KMS-11 (cell line): ENCODE data around the gene GJA1.

ENCODE experiments used
- H2AFZ ChIP-seq: fragments of 200-600 bp; sonication (generic); 2 replicates; pipeline ENCODE4 v1.6.1; 2016; ENCODE audit warnings: antibody characterized with exemption, mixed run types, low read depth
- H3K27ac ChIP-seq: fragments of 200-600 bp; sonication (generic); 2 replicates; pipeline ENCODE4 v1.6.1; 2016; ENCODE audit warnings: mild to moderate bottlenecking, mixed run types
- H3K27me3 ChIP-seq: fragments of 200-600 bp; sonication (generic); 2 replicates; pipeline ENCODE4 v1.6.1; 2017; ENCODE audit warnings: mild to moderate bottlenecking, low read depth, mixed run types, moderate library complexity; ENCODE audit not compliant: insufficient read depth
- H3K36me3 ChIP-seq: fragments of 200-600 bp; sonication (generic); 2 replicates; pipeline ENCODE4 v1.6.1; 2017; ENCODE audit warnings: mild to moderate bottlenecking, mixed run types; ENCODE audit not compliant: insufficient read depth
- H3K4me1 ChIP-seq: fragments of 200-600 bp; sonication (generic); 2 replicates; pipeline ENCODE4 v1.6.1; 2016; ENCODE audit warnings: mild to moderate bottlenecking, low read depth, mixed run types; ENCODE audit not compliant: poor library complexity, severe bottlenecking
- H3K4me2 ChIP-seq: fragments of 200-600 bp; sonication (generic); 2 replicates; pipeline ENCODE4 v1.7.0; 2016; ENCODE audit warnings: mild to moderate bottlenecking, mixed run types
- H3K4me3 ChIP-seq: fragments of 200-600 bp; sonication (generic); IDR thresholded peaks from 2 replicates; pipeline ENCODE4 v1.6.1; 2017; ENCODE audit warnings: low read depth, low read length, mixed read lengths; ENCODE audit not compliant: insufficient read depth
- H3K79me2 ChIP-seq: fragments of 200-600 bp; sonication (generic); 2 replicates; pipeline ENCODE4 v1.6.1; 2016; ENCODE audit warnings: low read depth, mixed run types; ENCODE audit not compliant: insufficient read depth
- H3K9ac ChIP-seq: fragments of 200-600 bp; sonication (generic); 2 replicates; pipeline ENCODE4 v1.6.1; 2016; ENCODE audit warnings: mild to moderate bottlenecking, mixed run types
- H4K20me1 ChIP-seq: fragments of 200-600 bp; sonication (generic); 2 replicates; pipeline ENCODE4 v1.6.1; 2016; ENCODE audit warnings: mild to moderate bottlenecking, mixed run types; ENCODE audit not compliant: insufficient read depth
- TF ChIP-seq, protein P1 (sequence below): fragments of 200-600 bp; sonication (generic); conservative IDR thresholded peaks from 2 replicates; pipeline ENCODE4 v1.6.1; 2017; ENCODE audit warnings: low read depth, mild to moderate bottlenecking, antibody characterized with exemption, low read length, moderate library complexity, mixed read lengths

GJA1 gene

DNA sequence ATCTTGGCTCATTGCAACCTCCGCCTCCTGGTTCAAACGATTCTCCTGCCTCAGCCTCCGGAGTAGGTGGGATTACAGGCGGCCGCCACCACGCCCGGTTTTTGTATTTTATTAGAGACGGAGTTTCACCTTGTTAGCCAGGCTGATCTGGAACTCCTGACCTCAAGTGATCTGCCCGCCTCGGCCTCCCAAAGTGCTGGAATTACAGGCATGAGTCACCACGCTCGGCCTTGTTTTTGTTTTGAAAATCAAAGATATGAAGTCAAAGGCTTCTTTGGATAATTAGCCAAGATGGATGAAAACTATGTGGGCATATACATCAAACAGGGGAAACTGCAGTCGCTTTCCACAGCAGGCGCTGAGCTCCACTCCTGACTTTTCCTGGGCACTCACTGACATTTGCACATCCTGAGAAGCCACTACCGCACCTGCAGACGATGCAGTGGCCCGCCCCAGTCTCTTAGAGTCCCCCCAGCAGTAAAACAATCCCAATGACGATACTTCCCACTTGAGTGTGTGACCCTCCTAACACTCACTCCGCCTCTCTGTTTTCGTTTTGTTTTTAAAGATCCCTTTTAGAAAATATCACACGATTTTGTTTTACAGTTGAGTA, 44.1 kb downstream of the GJA1 start:
- H3K27ac ChIP-seq: no peak overlapping the region
- H2AFZ ChIP-seq: no peak overlapping the region
- H3K4me2 ChIP-seq: no peak overlapping the region

DNA sequence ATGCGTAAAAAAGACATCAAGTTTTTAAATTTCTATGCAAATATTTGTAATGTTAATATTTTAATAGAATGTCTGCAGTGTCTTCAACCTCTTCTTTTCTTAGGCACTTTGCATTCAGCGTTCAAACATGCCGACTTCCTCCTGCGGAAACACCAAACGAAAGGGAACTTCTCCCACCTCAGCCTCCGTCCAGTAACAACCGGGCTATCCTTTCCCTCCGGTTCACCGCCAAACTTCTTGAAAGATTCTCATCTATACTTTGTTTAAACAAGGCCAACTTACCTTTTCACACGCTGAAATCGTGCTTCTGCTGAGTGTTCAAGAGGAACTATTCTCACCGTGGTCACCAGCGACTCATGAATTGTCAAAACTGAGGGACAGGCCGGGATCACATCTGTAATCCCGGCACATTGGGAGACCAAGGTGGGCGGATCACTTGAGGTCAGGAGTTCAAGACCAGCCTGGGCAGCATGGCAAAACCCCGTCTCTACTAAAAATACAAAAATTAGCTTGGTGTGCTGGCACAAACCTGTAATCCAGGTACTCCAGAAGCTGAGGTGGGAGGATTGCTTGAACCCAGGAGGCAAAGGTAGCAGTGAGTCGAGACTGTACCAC, 44.8 kb downstream of the GJA1 start:
- Histone ChIP-seq H3K4me3 (no peak overlapping the region), H3K27ac (no peak overlapping the region), H3K36me3 (no peaks in the 10 kb centered on the region), H3K27me3 (no peaks in the 10 kb centered on the region), H2AFZ (no peak overlapping the region), H3K4me1 (no peaks in the 10 kb centered on the region), H3K79me2 (no peaks in the 10 kb centered on the region), H4K20me1 (no peaks in the 10 kb centered on the region), H3K4me2 (no peak overlapping the region), H3K9ac (no peak overlapping the region)
- TF ChIP-seq, protein P1, sequence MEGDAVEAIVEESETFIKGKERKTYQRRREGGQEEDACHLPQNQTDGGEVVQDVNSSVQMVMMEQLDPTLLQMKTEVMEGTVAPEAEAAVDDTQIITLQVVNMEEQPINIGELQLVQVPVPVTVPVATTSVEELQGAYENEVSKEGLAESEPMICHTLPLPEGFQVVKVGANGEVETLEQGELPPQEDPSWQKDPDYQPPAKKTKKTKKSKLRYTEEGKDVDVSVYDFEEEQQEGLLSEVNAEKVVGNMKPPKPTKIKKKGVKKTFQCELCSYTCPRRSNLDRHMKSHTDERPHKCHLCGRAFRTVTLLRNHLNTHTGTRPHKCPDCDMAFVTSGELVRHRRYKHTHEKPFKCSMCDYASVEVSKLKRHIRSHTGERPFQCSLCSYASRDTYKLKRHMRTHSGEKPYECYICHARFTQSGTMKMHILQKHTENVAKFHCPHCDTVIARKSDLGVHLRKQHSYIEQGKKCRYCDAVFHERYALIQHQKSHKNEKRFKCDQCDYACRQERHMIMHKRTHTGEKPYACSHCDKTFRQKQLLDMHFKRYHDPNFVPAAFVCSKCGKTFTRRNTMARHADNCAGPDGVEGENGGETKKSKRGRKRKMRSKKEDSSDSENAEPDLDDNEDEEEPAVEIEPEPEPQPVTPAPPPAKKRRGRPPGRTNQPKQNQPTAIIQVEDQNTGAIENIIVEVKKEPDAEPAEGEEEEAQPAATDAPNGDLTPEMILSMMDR: no peak

More for the DNA sequence above, 44.1 kb downstream of the GJA1 start:
- Histone ChIP-seq H3K36me3 (no peaks in the 10 kb centered on the region), H3K4me1 (no peaks in the 10 kb centered on the region), H4K20me1 (no peaks in the 10 kb centered on the region), H3K9ac (no peak overlapping the region), H3K79me2 (no peaks in the 10 kb centered on the region), H3K4me3 (no peak overlapping the region), H3K27me3 (no peaks in the 10 kb centered on the region)
- TF ChIP-seq, protein P1: no peak

DNA sequence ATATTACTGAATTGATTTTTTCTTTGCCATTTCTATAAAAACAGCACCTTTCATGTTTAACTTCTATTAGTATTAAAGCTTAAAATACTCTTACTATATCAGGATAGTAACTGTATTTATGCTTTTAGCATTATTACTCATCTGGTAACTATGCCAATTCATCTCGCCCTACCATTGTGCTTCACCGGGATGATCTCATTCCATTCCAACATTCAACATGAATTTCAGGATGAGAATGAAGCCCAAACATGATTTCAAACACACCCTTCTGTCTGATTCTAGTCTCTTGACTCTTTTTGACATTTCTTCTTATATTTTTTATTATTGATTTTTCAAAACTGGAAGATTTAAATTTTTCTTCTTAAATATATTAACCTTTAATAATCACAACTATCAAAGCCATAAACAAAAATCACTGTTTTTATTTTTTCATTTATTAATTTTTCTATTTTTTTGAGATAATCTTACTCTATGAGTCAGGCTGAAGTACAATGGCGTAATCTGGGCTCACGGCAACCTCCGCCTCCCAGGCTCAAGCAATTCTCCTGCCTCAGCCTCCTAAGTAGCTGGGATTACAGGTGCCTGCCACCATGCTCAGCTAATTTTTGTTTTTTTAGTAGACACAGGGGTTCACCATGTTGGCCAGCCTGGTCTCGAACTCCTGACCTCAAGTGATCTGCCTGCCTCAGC, 46.7 kb downstream of the GJA1 start:
- Histone ChIP-seq H3K36me3 (no peaks in the 10 kb centered on the region), H3K79me2 (no peaks in the 10 kb centered on the region), H3K27me3 (no peaks in the 10 kb centered on the region), H3K4me2 (no peak overlapping the region), H3K4me3 (no peak overlapping the region), H3K9ac (no peak overlapping the region), H2AFZ (no peak overlapping the region), H3K4me1 (no peaks in the 10 kb centered on the region), H3K27ac (no peak overlapping the region), H4K20me1 (no peaks in the 10 kb centered on the region)
- TF ChIP-seq, protein P1: no peak

DNA sequence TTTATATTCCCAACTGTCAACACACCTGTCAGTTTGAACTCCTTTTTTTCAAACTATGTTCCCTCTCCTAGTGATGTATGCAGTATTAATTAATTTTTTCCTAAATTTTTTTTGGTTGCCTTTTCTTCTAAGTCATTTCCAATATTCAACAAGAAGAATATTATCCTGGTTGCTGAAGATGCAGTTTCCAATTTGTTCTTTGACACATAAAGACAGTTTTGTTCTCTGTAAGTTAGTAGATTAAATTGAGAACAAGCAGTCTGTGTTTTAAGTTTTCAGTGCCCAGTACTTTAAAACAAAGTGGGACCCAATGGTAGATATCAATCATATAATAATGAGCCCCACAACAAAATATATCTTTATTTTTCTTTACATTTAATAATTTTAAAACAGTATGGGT, 47.3 kb downstream of the GJA1 start:
- TF ChIP-seq, protein P1: no peak
- H4K20me1 ChIP-seq: no peaks in the 10 kb centered on the region
- H3K27me3 ChIP-seq: no peaks in the 10 kb centered on the region
- no peak overlapping the region for H3K9ac ChIP-seq
- H3K4me3 ChIP-seq: no peak overlapping the region
- no peaks in the 10 kb centered on the region for H3K36me3 ChIP-seq
- H3K4me1 ChIP-seq: no peaks in the 10 kb centered on the region
- no peak overlapping the region for H3K27ac ChIP-seq
- no peak overlapping the region for H2AFZ ChIP-seq
- no peaks in the 10 kb centered on the region for H3K79me2 ChIP-seq
- H3K4me2 ChIP-seq: no peak overlapping the region
